Activated CD8-positive, alpha-beta memory T cell treated with anti-CD3 and anti-CD28 coated beads, Interleukin-2, amount 10 ng/mL, durations not matched to agents 7 days and 5 days (primary cell): ENCODE data around the gene XCL2. TPM values are rescaled to one million over a fixed set of nuclear protein-coding genes. Genes with fewer than 3 reads are reported as not detected.

Source experiments
- ATAC-seq: fragments of 150-1000 bp; cut with Tn5 transposase; one replicate; pipeline ENCODE4 v1.10.0; 2021; ENCODE audit warnings: moderate library complexity
- CTCF ChIA-PET: fragments of 350-600 bp; sonication (Branson Sonifier 250); formaldehyde crosslinking; loops from one replicate; lab custom pipeline; 2021; ENCODE audit warnings: antibody characterized with exemption; lab: Charles Lee
- DNase-seq: peaks from one replicate; pipeline ENCODE4 v3.0.0-alpha.2; 2020
- H3K27ac Mint-ChIP-seq: one replicate; pipeline ENCODE4 v1.8.0; 2021; ENCODE audit warnings: mild to moderate bottlenecking, mixed read lengths
- H3K27me3 Mint-ChIP-seq: one replicate; pipeline ENCODE4 v1.8.0; 2021; ENCODE audit warnings: mixed read lengths
- H3K36me3 Mint-ChIP-seq: one replicate; pipeline ENCODE4 v1.8.0; 2021; ENCODE audit warnings: mild to moderate bottlenecking, mixed read lengths
- H3K4me1 Mint-ChIP-seq: one replicate; pipeline ENCODE4 v1.8.0; 2021; ENCODE audit warnings: mixed read lengths
- H3K4me3 Mint-ChIP-seq: one replicate; pipeline ENCODE4 v1.8.0; 2021; ENCODE audit warnings: mild to moderate bottlenecking, moderate library complexity, mixed read lengths
- H3K9me3 Mint-ChIP-seq: one replicate; pipeline ENCODE4 v1.8.0; 2022; ENCODE audit warnings: low read depth, mixed read lengths
- total RNA-seq, 2 experiments: library from RNA; stranded (reverse); gene quantifications; one replicate each; pipeline ENCODE4 v1.2.3, GENCODE V29; 2021

Gene XCL2
- total RNA-seq, 2 experiments from 2014 or later = 17.8 to 37.9 TPM

DNA sequence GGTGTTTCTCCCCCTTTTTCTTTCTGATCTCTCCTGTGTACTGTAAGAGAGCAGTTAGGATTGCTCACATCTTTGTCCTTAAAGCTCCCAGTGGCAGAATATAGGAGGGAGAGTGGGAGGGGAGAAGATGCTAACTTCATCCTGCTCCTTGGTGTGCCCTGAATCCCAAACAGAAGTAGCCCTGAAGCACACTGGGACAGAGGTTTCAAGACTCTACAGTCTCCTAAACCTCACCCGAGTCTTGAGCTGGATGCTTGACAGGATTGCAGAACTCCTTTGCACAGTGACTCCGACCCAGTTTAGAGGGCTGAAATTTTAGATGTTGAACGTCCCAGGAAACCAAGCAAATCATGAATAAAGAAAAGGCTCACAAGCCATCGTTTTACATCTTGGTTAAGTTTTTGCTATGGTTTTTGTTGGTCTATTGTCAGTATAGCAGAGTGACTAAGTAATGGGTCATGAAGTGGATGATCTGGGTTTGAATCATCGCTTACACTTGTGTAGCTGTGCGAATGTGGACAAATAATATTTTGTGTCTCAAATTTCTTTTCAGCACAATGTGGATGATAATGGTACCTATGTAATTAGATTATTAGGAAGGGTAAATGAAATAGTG is 37.5 kb downstream of the XCL2 start:
- H3K27ac Mint-ChIP-seq = no peak overlapping the region
- H3K9me3 Mint-ChIP-seq = no peaks in the 10 kb centered on the region
- ATAC-seq (no peak), DNase-seq (no peak)
- no peak overlapping the region for H3K4me3 Mint-ChIP-seq
- H3K4me1 Mint-ChIP-seq = peaks cover 94% of the 10 kb centered on the region
- peaks cover 27% of the 10 kb centered on the region for H3K36me3 Mint-ChIP-seq
- H3K27me3 Mint-ChIP-seq = no peaks in the 10 kb centered on the region
- CTCF ChIA-PET = interaction anchor here (0.8 to 1.9 kb wide), 5 partner anchors 15 to 271 kb away, joined by 3 to 5 read pairs (median 3); no protein-coding TSS in a partner anchor

DNA sequence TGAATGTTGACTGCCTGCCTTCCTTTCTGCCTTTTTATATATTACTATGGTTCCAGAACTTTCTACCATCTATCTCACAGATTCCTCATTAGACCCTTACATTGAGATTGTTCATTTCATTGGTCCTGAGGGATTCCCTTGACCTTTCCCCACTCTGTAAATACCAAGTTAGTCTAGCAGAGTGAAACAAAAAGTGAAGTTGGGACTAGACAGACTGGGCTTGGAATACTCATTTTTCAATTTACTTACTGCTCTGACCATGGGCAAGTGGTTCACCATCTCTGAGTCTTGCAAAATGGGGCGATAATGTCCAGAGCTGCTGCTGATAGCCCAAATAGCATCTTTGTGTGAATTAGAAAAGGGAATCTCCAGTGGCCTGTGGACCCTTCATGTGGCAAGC is 38.8 kb downstream of the XCL2 start:
- ATAC-seq (no peak), DNase-seq (no peak)
- CTCF ChIA-PET = interaction anchor here (0.9 to 1.9 kb wide), 2 partner anchors 22 to 162 kb away, joined by 3 to 5 read pairs; no protein-coding TSS in a partner anchor
- peak overlapping the region; percentile 84 for H3K27ac Mint-ChIP-seq
- H3K4me3 Mint-ChIP-seq = no peak overlapping the region
- peaks cover 94% of the 10 kb centered on the region for H3K4me1 Mint-ChIP-seq
- H3K9me3 Mint-ChIP-seq = no peaks in the 10 kb centered on the region
- H3K36me3 Mint-ChIP-seq = peaks cover 30% of the 10 kb centered on the region
- H3K27me3 Mint-ChIP-seq = no peaks in the 10 kb centered on the region

DNA sequence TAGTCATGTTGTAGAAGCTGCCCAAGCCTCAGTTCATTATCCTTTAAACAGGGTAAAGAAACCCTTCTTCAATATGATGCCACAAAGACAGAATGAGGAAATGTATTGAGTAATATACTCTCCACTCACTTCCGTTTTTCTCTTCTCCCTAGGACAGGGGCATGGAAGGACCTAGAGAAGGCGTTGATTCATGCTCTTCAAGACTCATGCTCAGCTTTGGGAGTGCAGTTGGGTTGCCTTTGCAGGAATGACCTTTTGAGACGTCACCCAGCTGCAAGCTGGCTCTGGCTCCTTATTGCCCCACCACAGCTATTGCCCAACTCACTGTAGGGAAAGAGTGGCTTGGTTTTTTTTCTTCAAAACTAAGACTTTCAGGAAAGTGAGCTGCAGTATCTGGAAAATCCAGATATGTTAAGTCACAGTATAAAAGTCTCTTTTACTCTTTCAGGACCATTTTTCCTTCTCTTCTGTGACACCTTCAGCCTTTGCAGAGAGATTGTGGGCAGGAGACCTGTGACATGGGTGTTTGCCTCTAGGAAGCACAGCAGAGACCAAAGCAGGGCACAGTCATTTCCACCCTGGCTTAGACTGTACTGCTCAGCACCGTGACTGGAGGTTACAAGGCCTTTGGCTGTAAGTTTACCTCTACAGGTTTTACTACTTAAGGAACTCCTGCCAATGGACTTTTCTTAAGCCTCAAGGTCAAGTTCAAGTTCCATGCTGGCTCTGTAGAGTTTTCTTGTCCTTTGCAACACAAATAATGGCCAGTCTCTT is 39.5 kb downstream of the XCL2 start:
- Mint-ChIP-seq H3K27ac (peak overlapping the region; percentile 84), H3K36me3 (peaks cover 30% of the 10 kb centered on the region), H3K9me3 (no peaks in the 10 kb centered on the region), H3K4me1 (peaks cover 92% of the 10 kb centered on the region), H3K4me3 (no peak overlapping the region), H3K27me3 (no peaks in the 10 kb centered on the region)
- peak; percentile 85 for DNase-seq
- CTCF ChIA-PET = interaction anchor here (0.9 to 1.9 kb wide), 3 partner anchors 35 to 161 kb away, joined by 3 to 5 read pairs (median 4); no protein-coding TSS in a partner anchor
- ATAC-seq = peak; percentile 94

DNA sequence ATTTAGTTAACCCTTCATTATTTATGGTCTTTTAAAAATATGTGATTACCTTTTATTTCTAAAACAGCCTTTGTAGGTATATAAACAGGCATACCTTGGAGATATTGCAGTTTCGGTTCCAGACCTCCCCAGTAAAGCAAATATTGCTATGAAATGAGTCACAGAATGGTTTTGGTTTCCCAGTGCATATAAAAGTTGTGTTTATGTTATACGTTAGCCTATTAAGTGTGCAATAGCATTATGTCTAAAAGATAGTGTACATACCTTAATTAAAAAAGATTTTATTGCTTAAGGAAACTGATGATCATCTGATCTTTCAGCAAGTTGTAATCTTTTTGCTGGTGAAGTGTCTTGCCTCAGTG is 44.1 kb downstream of the XCL2 start:
- DNase-seq (no peak), ATAC-seq (peak; percentile 61)
- peak overlapping the region; percentile 63 for H3K27ac Mint-ChIP-seq
- H3K9me3 Mint-ChIP-seq = no peaks in the 10 kb centered on the region
- CTCF ChIA-PET = no interaction called here
- no peak overlapping the region for H3K4me3 Mint-ChIP-seq
- H3K27me3 Mint-ChIP-seq = no peaks in the 10 kb centered on the region
- peaks cover 20% of the 10 kb centered on the region for H3K36me3 Mint-ChIP-seq
- H3K4me1 Mint-ChIP-seq = peaks cover 59% of the 10 kb centered on the region

DNA sequence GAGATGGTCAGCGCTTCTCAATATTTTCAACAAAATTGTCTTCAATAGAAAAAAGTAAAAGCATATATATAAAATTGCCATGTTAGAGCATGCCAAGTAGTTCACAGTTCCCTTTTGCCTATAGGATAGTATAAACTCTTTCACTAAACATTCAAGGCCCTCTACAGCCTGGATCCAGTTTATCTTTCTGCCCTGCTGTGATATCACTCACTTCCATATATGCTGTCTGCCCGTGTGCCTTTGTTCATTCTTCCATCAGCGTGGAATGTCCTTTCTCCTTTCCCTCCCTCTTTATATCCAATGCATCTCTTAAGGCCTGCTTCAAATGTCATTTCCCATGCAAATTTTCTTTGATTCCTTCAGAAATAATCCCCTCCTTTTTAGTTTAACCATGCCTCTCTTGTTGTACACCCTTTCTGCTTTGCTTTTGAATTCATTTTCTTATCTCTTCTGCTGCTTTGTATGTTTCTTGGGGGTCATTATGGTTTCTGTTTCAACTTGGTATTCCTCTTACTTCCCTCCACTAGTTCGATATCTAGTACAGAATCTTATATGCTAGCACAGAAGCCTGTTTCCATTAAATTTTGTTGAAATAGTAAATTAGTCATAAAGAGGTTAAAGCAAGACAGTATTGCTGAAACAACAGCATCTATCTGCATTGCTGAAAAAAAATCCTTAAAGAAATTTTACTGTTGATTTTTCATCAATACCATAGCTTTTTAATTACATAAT is 44.7 kb downstream of the XCL2 start:
- peaks cover 53% of the 10 kb centered on the region for H3K4me1 Mint-ChIP-seq
- DNase-seq = no peak

DNA sequence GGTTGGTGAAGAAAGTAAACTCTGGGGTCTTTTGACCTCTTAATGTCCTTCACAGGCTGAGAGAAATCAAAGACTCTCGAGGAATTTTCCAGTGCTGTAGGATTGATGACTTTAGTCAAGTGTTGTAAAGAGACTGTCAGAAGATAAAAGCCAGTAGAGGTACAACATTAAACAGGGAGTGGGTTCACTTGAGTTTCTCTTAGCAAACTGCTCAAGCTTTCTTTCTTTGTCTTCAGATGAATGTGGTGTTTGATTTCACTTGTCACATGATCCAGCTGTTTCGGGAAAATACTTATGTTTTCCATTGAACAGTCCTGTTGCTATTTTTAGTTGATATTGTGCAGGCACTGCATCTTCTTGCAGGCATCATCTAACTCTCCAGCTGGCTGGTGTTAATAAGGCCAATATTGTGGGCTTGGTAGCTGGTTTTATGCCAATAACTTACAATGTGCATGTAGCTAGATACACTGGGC is 45.6 kb downstream of the XCL2 start:
- Mint-ChIP-seq H3K36me3 (peaks cover 20% of the 10 kb centered on the region), H3K27ac (no peak overlapping the region), H3K4me3 (no peak overlapping the region), H3K9me3 (no peaks in the 10 kb centered on the region), H3K27me3 (no peaks in the 10 kb centered on the region), H3K4me1 (peaks cover 44% of the 10 kb centered on the region)
- no peak for ATAC-seq
- CTCF ChIA-PET = interaction anchor here (0.9 kb wide), 1 partner anchor 16 kb away, joined by 5 read pairs; no protein-coding TSS in a partner anchor
- DNase-seq = no peak

More for the DNA sequence above, 44.7 kb downstream of the XCL2 start:
- Mint-ChIP-seq H3K9me3 (no peaks in the 10 kb centered on the region), H3K36me3 (peaks cover 20% of the 10 kb centered on the region), H3K27me3 (no peaks in the 10 kb centered on the region), H3K27ac (peak overlapping the region; percentile 79), H3K4me3 (no peak overlapping the region)
- CTCF ChIA-PET = interaction anchor here (0.9 kb wide), 1 partner anchor 17 kb away, joined by 5 read pairs; no protein-coding TSS in a partner anchor
- peak; percentile 25 for ATAC-seq

DNA sequence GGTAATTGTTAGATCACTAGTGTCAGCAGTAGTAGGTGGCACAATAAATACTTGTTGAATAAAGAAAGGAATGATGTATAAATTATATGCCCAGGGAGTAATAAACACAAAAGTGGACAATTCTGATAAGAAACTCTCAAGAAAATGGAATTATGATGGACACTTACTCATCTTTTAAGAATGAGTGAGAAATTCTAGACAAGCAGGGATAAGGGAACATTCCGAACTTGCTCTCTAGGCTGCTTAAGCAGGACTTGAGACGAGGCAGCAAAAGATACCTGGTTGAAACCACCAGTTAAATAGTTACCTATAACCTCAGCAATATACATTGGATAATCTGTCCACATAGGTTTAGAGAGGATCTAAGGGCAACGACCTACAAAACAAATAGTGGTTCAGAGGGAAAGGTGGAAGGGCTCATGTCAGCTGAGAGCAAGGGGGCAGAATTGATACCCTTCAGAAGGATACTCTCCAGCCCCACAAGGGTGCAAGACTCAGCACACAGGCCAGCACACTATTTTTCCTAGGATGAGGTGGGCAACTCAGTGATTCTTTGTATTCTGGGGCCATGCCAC is 46.3 kb downstream of the XCL2 start:
- peaks cover 16% of the 10 kb centered on the region for H3K36me3 Mint-ChIP-seq
- H3K27ac Mint-ChIP-seq = no peak overlapping the region
- H3K4me3 Mint-ChIP-seq = no peak overlapping the region
- no peak for ATAC-seq
- DNase-seq = no peak
- peaks cover 38% of the 10 kb centered on the region for H3K4me1 Mint-ChIP-seq
- H3K27me3 Mint-ChIP-seq = no peaks in the 10 kb centered on the region
- CTCF ChIA-PET = no interaction called here
- H3K9me3 Mint-ChIP-seq = no peaks in the 10 kb centered on the region

DNA sequence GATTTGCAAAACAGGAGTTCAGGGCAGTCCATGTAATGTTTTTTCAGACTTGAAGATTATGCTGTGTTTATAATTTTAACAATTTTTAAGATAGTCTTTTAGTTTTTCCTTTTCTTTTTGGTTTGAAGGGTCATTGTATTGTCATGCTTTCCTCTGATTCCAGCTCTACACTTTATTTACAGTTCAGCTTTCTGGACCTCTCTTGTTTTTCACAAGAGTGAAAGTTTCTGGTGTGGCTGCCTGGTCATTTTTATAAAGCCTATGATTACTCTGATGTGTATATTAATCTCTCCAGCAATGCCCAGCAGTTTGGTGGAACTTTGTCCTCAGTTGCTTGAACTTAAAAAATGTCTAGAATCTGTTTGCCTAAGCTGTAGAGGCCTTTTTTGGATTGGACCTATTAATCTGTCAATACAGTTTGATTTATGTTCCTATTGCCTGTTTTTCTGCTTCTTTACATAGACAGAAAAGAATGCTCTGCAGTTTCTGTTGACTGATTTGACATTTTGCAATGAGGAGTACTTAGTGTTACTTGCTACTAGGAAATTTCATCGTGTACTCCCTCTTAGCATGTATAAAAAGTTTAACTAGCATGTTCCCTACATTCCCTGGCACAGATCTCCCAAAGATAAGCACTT is 52.2 kb downstream of the XCL2 start:
- no peak overlapping the region for H3K27ac Mint-ChIP-seq
- H3K9me3 Mint-ChIP-seq = peaks cover 3% of the 10 kb centered on the region
- no peak overlapping the region for H3K4me3 Mint-ChIP-seq
- no peak for ATAC-seq
- DNase-seq = no peak
- H3K36me3 Mint-ChIP-seq = peaks cover 11% of the 10 kb centered on the region
- H3K27me3 Mint-ChIP-seq = no peaks in the 10 kb centered on the region
- H3K4me1 Mint-ChIP-seq = peaks cover 8% of the 10 kb centered on the region
- CTCF ChIA-PET = interaction anchor here (1.5 kb wide), 1 partner anchor 13 kb away, joined by 3 read pairs; no protein-coding TSS in a partner anchor

Other genes with a start within 250 kb of the XCL2 start
- gene XCL1, start 32.6 kb upstream of the XCL2 start, total RNA-seq = 10 to 100 TPM; 11.7 to 46.7 TPM
- gene DPT, start 185.2 kb upstream of the XCL2 start, total RNA-seq = not detected